Cardiac atrium fibroblast (primary cell): Measurements from ENCODE around the gene ANKRD29. TPM values are rescaled to one million over a fixed set of nuclear protein-coding genes. Genes with fewer than 3 reads are reported as not detected.

Source experiments
- total RNA-seq: library from RNA; depleted of rRNA; stranded (reverse); fragments of >200 nt; gene quantifications from 2 replicates; pipeline ENCODE4 v1.2.3, GENCODE V29; 2015

Gene ANKRD29
- 0.65 and 0.90 TPM in 2 replicates for total RNA-seq

GRCh38 chr18:23662309-23663263, at the start of gene ANKRD29:
TSS of gene ANKRD29 (minus strand) at chr18:23662911. CDS start at chr18:23662730, 181 bp downstream.

GRCh38 chr18:23689031-23689615, 26.4 kb upstream of the ANKRD29 start, which contains the start of gene LAMA3:
TSS of gene LAMA3 (plus strand) at chr18:23689453. CDS start at chr18:23689684, 231 bp downstream.

DNA sequence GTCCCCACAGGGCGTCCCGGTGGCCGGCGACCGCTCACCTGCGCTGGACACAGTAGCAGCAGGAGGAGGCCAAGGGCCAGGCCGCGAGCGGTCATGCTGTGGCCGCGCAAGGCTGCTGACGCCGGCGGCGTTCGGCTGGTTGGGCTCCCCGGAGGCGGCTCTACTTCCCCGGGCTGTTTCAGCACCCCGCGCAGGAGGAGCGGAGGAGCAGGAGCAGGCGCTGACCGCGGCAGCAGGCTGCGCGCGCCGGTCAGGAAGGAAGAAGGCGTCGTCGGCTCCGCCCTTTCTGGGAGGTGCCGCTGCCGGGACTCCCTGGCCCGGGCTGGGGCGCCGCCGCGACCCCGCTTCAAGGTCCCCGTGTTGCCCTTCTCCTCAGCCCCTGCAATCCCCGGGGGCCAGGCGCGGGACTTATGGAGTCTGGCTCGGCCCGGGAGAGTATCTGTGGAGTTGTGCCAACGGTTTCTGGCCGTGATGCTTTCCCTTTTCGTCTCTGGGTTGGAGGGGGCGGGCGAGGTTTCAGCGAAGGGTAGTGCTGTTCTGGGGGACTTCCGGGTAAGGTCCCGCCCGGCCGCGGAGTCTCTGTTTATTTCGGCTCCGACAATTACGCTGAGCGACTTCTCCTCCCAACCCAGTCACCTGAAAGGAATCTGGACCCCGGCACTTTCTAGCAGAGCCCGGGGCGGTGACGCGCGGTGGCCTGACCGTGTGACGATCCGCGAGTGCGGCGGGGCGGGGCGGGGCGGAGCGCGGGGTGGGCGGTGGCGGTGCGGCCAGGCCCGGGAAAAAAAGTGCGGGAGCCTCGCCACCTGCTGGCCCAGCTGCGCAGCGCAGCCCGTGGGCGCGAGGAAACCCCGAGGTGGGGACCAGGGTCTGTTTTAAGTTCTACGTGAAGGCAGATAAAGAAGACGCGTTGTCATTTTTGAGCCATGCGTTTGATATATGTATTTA, 76.2 kb downstream of the ANKRD29 start, which contains the start of gene NPC1:
Gene NPC1, minus strand, starts transcription at position 258 of the 948 bp plus-strand sequence. Its CDS starts 163 bp downstream, at position 95.

Other genes with a start within 250 kb of the ANKRD29 start
- 38.1 and 59.9 TPM in 2 replicates for gene RIOK3, start 209.6 kb downstream of the ANKRD29 start, total RNA-seq
- gene RMC1, start 159.4 kb downstream of the ANKRD29 start, total RNA-seq: 19.9 and 20.3 TPM in 2 replicates
- 17.0 and 34.3 TPM in 2 replicates for gene NPC1, start 76.4 kb downstream of the ANKRD29 start, total RNA-seq
- 0.54 and 1.8 TPM in 2 replicates for gene LAMA3, start 26.5 kb upstream of the ANKRD29 start, total RNA-seq